GM19099 (cell line): Measurements from ENCODE around the gene SNRNP48.

Source experiments
- POLR2A ChIP-seq: IDR thresholded peaks from 3 replicates; pipeline ENCODE4 v1.6.1; 2011; ENCODE audit warnings: low read depth; ENCODE audit not compliant: insufficient read length; ENCODE audit errors: extremely low read depth

Gene SNRNP48

GRCh38 chr6:7574500-7574899 lies 15.5 kb upstream of the SNRNP48 start:
- TF ChIP-seq POLR2A, result no peak

GRCh38 chr6:7578516-7578915 lies 11.5 kb upstream of the SNRNP48 start:
- TF ChIP-seq POLR2A, result no peak

GRCh38 chr6:7578931-7579330 lies 11.1 kb upstream of the SNRNP48 start:
- no peak for TF ChIP-seq POLR2A

- no peak for TF ChIP-seq POLR2A
These were observed 10.1 kb upstream of the SNRNP48 start for GRCh38 chr6:7579851-7580250.

DNA sequence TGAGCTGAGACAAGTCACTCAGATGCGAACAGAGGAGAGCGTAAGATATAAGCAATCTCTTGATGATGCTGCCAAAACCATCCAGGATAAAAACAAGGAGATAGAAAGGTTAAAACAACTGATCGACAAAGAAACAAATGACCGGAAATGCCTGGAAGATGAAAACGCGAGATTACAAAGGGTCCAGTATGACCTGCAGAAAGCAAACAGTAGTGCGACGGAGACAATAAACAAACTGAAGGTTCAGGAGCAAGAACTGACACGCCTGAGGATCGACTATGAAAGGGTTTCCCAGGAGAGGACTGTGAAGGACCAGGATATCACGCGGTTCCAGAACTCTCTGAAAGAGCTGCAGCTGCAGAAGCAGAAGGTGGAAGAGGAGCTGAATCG lies 9.5 kb upstream of the SNRNP48 start:
- TF ChIP-seq POLR2A, result no peak

DNA sequence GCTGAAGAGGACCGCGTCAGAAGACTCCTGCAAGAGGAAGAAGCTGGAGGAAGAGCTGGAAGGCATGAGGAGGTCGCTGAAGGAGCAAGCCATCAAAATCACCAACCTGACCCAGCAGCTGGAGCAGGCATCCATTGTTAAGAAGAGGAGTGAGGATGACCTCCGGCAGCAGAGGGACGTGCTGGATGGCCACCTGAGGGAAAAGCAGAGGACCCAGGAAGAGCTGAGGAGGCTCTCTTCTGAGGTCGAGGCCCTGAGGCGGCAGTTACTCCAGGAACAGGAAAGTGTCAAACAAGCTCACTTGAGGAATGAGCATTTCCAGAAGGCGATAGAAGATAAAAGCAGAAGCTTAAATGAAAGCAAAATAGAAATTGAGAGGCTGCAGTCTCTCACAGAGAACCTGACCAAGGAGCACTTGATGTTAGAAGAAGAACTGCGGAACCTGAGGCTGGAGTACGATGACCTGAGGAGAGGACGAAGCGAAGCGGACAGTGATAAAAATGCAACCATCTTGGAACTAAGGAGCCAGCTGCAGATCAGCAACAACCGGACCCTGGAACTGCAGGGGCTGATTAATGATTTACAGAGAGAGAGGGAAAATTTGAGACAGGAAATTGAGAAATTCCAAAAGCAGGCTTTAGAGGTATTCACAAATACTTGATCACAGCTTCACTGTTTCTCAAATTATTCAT lies 8.9 kb upstream of the SNRNP48 start:
- no peak for TF ChIP-seq POLR2A

- TF ChIP-seq POLR2A, result no peak
These were observed 4.6 kb upstream of the SNRNP48 start for GRCh38 chr6:7585287-7585930.

GRCh38 chr6:7587631-7588100 lies 2.3 kb upstream of the SNRNP48 start:
- no peak for TF ChIP-seq POLR2A

DNA sequence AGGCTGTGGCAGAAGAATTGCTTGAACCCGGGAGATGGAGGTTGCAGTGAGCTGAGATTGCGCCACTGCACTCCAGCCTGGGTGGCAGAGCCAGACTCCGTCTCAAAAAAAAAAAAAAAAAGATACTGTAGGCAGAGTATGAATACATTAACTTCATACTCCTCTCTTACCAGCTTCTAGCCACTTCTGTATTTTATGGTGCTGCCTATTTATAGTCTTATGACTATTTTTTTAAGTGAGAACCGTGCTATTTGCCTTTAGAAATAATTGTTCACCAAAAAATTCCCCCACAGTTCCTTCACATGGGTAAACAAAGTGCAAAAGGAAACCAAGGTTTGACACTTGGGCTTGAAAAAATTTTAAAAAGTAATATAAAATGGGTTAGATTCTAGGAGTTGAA lies 1.5 kb upstream of the SNRNP48 start:
- TF ChIP-seq POLR2A, result no peak

GRCh38 chr6:7589221-7589620 lies 777 bp upstream of the SNRNP48 start:
- no peak for TF ChIP-seq POLR2A

- TF ChIP-seq POLR2A, result no peak
These were observed 912 bp downstream of the SNRNP48 start for GRCh38 chr6:7590918-7591302.

GRCh38 chr6:7591770-7592169 lies 1.8 kb downstream of the SNRNP48 start:
- TF ChIP-seq POLR2A, result no peak

- TF ChIP-seq POLR2A, result no peak
These were observed 3.2 kb downstream of the SNRNP48 start for GRCh38 chr6:7593229-7593628.

- TF ChIP-seq POLR2A, result no peak
These were observed 4.7 kb downstream of the SNRNP48 start for GRCh38 chr6:7594579-7595125.

GRCh38 chr6:7604003-7604402 lies 14.0 kb downstream of the SNRNP48 start:
- no peak for TF ChIP-seq POLR2A

- no peak for TF ChIP-seq POLR2A
These were observed 14.5 kb downstream of the SNRNP48 start for GRCh38 chr6:7604506-7604905.
